Umbilical cord (tissue), 2 donors: Measurements from ENCODE around the gene LPIN1. TPM values are rescaled to one million over a fixed set of nuclear protein-coding genes. Genes with fewer than 3 reads are reported as not detected.

Experiments used
- DNase-seq: peaks from one replicate; pipeline ENCODE4 v3.0.0-alpha.2; 2015; ENCODE audit warnings: low spot score
- total RNA-seq: library from RNA; depleted of rRNA; stranded (reverse); fragments of >200 nt; gene quantifications from one replicate; pipeline ENCODE4 v1.2.3, GENCODE V29; 2014; ENCODE audit warnings: low replicate concordance; ENCODE audit not compliant: insufficient read depth

Gene LPIN1, protein sequence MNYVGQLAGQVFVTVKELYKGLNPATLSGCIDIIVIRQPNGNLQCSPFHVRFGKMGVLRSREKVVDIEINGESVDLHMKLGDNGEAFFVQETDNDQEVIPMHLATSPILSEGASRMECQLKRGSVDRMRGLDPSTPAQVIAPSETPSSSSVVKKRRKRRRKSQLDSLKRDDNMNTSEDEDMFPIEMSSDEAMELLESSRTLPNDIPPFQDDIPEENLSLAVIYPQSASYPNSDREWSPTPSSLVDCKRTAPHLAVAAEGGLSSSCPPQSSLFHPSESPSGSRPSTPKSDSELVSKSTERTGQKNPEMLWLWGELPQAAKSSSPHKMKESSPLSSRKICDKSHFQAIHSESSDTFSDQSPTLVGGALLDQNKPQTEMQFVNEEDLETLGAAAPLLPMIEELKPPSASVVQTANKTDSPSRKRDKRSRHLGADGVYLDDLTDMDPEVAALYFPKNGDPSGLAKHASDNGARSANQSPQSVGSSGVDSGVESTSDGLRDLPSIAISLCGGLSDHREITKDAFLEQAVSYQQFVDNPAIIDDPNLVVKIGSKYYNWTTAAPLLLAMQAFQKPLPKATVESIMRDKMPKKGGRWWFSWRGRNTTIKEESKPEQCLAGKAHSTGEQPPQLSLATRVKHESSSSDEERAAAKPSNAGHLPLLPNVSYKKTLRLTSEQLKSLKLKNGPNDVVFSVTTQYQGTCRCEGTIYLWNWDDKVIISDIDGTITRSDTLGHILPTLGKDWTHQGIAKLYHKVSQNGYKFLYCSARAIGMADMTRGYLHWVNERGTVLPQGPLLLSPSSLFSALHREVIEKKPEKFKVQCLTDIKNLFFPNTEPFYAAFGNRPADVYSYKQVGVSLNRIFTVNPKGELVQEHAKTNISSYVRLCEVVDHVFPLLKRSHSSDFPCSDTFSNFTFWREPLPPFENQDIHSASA
- 23.1 TPM for total RNA-seq

DNA sequence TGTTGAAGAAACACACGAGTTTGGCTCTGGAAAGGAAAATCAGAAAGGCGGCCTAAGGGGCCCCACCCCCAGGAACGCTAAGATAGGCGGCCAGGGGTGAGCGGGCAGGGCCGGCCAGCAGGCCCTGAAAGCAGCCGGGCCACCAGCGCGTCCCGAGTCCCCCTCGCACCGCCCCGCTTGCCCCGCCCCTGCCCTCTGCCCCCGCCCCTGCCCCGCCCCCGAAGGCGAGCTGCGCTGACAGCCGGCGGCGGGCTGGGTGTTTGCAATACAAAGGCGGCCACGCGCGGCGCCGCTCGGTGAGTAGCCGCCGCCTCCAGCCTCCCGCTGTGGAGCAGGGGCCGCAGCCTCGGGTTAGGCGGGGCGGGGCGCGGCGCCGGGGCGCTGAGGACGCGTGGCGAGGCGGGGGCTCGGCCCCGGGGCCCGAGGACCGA lies at the start of gene LPIN1:
Gene LPIN1, plus strand, starts transcription at position 257 of the 431 bp plus-strand sequence. CDS start 18,910 bp downstream, outside the sequence.
- peak; percentile 87 for DNase-seq

DNA sequence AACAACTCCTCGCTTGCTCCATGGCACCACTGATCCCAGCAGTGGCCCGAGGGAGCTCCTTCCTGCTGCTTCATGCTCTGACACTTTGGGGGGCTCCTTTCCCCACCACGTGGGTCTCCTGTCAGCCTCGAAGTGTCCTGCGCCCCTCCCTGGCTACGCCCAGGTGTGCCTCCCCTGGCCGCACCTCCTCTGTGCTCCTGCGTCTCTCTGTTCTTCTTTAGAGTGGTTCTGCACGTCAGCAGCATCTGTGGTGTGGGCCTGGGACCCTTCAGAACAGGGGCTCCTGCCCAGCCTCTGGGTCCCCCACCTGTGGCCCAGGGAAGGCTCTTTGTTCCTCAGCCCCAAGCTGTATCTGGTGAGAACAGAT lies 49.7 kb upstream of the LPIN1 start:
- DNase-seq = no peak

DNA sequence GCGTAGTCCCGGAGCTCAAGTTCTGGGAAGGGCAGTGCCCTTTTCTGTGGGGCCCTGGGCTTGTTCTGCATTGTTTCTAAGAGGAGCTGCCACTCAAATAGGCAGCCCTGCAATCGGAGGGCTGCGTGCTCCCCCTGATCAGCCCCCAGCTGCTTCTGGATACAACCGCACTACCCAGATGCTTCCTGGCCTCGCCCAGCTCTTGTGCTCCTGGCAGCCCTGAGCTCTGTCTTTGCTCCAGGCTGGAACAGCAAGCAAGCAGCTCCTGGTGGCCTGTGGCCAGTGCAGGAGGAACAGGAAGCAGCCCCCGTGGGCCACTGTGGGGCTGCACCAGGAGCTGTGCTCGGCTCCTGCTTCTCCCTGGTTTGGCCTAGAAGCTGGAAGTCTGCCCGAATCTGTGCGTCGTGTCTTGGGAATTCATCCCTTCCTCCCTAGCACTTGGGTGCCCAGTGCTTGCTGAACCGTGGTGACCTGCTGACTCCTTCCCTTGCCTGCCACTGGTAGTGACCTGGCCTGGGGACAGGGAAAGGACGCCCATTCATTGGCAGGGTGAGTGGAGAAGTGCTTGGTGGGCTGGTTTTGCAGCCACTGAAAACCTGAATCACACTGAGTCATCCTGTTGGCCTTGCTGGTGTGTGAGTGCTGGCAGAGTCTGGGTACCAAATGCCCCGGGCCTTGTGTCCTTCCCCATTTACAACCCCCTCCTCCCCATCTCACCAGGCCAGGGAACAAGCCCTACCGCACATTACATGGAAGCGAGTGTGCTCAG lies 49.1 kb upstream of the LPIN1 start:
- peak; percentile 46 for DNase-seq

DNA sequence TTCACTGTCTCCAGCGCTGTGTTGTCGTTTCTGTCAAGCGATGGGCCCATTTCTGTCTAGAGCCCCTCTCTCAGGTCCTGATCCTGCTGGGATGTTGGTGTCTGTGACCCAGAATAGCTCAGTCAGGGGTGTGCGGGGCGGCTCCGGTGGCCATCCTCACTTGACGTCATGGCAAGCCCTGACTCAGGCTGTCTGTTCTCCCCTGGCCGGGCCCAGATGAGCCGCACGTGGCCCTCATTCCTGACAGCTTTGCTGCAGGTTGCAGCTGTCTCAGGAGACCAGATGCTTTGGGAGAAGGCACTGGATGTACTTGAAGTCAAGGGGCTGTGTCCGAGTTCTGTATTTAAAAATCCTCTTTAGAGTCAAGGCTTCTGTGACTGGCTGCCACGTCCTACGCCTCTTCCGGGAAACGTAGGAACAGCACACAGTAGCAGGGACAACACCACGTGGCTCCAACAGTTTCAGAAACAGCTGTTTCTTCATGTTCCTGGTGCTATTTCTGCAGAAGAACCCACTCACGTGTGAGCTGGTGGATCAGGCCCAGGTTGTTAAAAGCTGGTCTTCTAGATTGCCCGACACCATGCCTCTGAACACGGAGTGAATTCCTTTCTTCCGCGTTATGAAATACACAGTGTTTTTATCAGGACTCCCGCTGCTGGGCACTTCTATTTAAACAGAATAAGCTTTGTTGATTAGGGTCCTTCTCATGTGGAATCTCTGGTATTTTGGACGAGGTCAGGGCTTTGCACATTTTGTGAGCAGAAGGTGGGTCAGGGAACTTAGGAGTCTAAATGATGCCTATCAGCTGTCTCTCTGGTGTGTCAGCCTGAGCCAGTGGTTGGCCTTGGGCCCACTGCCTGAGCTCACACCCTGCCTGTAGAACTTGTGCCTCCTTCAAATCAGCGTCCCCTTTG lies 48.2 kb upstream of the LPIN1 start:
- peak; percentile 45 for DNase-seq

DNA sequence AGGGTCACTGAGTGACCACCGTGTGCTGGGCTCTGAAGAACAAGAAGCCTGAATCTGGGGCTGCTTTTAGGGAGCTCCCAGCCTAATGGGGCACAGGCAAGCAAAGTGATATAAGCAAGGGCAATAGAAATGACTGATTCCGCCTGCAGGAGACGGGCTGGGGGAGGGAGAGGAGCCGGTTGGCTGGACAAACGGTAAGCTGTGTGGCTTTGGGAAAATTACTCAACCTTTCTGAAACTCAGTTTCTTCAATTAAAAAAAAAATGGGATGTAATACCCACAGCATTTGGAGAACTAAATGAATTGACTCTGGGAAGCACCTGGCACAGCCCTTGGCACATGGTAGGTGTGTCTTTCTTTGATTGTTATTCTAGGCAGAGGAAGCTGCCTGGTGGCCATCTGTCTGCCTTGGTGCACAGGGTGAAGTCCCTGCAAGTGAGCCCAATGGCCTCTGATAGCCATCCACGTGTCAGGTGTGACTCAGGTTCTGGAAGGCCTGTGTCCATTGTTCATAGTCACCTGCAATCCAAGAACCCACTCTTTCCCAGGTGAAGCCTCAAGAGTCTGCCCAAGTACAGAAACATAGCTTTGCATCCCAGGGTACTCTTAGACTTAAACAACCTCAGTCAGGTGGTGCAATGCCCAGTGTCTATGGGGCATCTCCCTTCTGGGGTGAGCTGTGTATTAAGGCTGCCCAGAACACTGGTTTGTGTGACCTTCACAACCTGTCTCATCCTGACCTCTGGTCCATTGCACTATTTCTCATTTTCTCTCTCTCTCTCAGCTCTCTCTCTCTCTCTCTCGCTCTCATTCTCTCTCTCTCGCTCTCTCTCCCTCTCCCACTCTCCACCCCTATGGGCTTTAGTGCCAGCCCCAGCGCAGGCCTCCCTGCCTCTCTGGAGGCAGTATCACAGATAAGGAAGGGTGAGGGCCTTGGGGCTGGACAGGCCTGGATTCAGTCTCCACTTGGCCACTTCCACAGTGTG lies 46.5 kb upstream of the LPIN1 start:
- peak; percentile 38 for DNase-seq

DNA sequence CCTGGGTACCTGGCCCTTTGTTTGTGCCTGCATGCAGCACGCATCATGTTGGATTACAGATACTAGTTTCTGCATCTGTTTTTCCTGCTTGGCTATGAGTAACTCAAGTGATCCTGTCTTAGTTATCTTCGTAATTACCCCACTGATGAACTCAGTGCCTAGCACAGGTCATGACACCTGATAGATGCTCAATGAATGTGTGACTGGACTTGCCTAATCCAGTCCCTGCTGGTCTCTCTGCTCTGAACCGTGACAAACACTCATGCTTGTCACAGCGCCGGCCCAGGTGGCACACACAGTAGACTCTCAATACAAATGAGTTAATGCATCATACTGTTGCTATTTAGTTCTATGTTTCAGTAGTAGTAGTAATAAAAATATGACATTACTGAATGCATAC lies 45.2 kb upstream of the LPIN1 start:
- peak; percentile 7 for DNase-seq

DNA sequence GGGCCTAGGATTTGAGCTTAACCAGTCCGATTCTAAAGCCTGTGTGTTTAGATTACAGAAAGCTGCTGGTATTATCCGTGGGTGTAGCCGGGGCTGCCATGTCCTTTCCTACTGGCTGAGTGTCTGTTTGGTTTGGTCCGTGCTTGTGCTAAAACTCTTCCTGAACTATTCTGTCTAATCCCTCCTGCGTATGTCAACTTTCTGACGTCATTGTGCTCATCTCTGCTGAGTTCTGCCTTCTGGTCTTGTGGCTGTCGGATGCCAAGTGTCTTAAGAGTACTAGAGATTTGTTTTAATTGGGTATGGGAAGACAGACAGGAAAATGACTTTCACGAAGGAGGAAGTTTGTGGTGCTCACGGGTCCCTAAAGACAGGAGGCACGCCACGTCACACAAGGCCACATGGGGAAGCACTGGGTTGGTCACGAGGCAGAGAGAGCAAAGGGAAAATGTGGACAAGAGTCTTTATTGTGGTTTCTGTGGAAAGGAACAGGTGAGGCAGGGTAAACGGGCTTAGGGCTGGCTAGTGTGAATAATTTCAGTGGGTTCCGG lies 44.6 kb upstream of the LPIN1 start:
- DNase-seq = peak; percentile 96

DNA sequence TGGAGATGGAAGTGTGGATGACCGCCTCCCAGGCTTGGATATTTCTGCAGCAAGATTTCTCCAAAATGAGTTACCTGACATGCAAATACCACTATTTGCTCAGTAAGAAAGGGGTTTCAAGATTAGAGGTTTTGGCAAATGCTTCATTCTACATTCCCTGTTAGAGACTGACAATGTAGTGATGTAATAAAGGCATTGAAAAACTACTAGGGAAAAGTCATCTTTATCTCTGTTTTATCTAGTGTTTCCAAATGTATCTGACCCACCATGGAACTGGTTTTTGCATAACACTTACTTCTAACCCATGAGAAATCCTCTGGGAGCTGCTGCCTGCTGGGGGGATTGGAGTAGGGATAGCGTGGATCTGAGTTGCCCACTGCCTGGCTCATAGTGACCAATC lies 43.5 kb upstream of the LPIN1 start:
- no peak for DNase-seq

DNA sequence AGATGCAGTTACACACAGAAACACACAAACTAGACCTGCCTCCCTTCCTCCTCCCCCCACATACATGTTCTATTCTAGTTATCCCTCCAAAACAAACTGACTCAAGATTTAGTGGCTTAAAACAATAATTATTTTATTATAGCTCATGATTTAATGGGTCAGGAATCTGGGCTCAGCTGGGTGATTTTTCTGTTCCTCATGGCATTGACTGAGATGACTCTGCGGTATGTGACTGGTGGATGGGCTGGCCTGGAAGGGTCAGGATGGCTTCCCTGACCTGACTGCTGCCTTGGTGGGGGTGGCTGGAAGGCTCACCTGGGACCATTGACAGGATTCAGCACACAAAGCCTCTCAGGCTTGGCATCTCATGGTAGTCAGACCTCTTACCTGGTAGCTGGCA lies 42.7 kb upstream of the LPIN1 start:
- no peak for DNase-seq

DNA sequence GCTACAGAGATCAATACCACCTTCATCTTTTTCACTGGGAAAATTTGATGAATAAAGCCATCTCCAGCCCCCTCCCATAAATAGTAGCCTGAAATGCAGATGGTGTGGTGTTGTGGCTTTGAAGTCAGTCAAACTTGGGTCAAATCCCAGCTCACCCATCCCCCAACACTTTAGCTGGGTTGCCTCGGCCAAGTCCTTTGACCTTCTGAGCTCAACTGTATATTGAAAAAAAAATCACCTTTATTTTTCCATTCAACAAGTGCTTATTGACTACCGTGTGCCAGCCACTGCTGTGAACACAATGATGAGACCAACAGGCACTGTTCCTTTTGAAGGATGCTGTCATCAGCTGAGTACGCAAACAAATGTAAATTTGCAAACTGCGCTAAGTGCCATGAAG lies 41.4 kb upstream of the LPIN1 start:
- DNase-seq = no peak

DNA sequence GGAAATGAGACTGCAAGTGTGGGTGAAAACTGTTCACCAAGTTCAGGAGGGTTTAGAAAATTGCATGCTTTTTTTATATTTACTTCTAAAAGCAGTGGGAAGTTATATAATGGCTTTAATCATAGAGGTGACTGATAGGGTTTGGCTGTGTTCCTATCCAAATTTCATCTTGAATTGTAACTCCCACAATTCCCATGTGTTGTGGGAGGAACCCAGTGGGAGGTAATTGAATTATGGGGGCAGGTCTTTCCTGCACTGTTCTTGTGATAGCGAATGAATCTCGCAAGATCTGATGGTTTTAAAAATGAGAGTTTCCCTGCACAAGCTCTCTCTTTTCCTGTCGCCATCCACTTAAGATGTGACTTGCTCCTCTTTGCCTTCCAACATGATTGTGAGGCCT lies 40.7 kb upstream of the LPIN1 start:
- no peak for DNase-seq

DNA sequence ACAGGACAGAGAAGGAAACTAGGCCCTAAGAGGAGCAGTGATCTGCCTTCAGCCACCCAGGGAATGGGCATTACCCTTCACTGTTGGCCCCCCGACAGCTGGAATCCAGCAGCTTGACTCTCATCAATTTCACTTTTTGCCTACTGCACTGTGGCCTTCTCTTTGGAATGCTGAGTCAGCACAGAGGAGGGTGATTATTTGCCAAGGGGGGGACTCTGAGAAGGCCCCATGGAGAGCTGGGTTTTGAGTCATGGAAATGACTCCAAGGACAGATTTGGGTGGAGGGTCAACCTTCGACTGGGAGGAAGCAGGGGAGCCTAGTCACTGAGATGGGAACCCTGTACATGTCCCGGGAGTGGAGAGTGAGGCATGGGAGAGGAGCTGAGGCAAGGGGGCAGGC lies 38.3 kb upstream of the LPIN1 start:
- no peak for DNase-seq

DNA sequence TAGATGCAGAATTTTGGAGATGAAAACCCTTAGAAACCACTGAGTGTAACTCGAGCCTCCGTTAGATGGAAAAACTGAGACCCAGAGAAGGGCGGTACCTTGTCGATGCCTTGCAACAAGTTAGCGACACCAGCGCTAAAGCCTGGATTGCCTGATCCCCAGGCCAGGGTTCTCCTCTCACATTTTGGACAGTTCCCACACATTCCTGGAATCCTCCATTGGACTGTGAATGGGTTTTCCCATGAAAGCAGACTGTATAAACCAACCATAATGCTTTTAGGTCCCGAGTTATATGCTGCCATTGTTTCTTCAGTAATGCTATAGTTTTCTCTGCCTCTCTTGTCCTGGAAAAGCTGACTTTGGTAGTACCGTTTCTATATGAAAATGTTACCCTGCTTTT lies 37.1 kb upstream of the LPIN1 start:
- DNase-seq = no peak

DNA sequence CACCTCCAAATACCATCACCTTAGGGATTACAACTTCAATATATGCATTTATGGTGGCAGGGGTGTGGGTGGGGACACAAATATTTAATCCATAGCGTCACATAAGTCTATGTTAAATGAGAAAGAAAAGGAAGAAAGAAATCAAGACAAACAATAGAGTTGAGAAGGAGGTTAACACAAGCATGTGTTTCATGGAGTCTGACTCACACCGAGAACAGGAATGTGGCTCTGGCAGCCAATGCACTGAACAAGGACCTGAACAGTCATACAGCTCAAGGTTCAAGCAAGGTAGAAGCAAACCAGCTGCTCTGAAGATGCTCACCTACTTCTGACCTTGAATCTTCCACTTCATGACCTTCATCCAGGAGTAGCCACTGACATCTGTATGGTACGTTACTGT lies 36.2 kb upstream of the LPIN1 start:
- DNase-seq = peak; percentile 46

DNA sequence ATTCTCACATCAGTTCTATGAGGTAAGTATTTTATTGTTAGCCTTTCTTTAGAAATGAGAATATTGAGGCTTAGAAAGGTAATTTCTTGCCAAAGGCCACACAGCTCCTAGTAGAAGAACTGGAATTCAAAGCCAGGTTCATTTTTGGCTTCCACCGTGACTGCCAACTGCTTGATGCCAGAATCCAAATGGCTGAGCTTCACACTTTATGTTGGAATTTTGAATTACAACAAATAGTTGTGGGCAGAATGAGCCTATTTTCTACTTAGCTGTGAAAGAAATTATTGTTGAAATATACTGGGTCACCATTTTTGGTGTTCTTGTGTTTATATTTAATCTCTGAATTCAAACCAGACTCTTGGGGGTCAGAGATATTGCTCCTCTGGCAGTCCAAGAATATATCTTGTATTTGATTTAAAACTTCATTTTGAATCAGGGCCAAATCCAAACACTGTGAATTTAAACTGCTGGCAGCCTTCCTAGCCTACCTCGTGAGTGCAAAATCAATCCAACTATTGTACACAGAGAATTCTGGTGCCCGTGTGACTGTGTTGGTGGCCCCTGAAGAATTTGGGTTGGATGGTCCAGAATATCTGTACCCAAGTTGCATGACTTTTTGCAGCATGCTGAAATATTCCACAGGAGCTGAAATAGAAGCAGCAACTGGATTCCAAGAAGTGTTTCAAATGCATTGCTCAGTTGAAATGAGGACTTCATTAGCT lies 35.6 kb upstream of the LPIN1 start:
- no peak for DNase-seq

DNA sequence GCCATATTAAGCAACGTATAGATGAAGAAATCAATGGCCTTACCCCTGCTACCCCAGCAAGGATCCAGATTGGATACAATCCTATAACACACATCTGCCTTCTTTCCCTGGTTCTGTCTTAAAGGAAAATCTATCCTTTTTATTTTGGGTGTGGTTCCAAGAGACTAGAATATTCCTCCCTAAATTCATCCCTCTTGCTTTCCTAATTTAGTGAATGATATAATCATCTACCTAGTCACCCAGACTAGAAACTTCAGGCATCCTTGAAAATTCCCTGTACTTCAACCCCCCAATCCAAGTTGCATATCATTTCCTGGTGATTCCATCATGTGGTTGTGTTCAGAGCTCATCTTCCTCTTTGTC lies 35.1 kb upstream of the LPIN1 start:
- DNase-seq = no peak

DNA sequence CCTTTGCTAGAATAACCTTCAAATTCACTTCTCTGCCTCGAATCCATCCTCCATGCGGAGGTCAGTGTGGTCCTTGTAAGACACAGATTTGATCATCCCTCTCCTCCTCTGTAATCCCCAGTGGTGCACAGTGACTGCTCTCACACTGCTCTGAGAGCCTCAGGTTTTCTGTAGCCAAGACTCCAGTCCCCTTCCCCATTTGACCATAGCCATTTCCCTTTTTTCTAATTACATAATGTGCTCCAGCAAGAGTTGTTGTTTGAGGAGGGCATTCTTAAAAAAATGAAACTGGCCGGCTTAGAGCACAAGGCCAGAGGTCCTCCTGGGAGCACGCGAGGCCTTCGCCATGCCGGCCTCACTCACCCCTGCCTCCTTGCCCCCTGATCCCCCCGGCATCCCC lies 34.7 kb upstream of the LPIN1 start:
- no peak for DNase-seq

DNA sequence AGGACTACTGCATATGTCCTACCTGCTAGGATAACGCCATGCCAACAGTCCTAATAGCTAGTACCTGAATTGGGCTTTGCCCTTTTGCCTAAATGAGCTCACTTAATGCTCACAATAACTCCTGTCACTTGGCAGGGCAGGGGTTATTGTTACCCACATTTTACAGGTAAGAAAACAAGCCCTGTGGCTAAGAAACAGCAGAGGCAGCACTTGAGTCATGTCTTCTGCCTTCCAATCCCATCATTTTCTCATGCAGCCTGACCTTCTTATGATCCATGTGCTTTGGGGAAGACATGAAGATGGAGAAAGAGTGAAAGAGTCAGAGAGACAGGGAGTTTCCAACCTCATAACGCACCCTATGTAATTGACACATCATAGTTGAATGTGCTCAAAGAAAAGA lies 33.6 kb upstream of the LPIN1 start:
- DNase-seq = no peak

DNA sequence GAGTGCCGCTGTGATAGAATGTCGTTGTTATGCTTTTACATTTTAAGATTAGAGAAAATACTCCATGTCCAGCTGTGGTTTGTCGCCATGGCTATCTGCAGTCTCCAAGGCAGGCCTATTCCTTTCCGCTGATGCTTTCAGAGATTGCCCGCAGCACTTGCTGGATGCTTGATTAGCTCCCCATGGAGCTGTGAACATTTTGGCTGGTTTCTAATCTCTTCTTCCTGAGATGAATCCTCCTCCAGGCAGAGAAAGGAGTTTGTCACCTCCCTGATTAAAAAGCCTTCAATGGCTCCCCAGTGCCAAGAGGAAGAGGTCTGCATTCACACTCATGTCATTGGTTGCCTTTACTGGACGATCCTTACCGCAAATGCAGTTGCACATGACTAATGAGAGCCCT lies 32.6 kb upstream of the LPIN1 start:
- DNase-seq = no peak
